GM20431 (cell line): ENCODE measurements around the gene EIF2B2.
"Not testable (repeated sequence)": the region's sequence is repeated elsewhere in the genome, so short reads cannot be mapped to it uniquely, and the experiment has no call there.

Experiments
- in situ Hi-C: fragments of 300-500 bp; cut with MseI, MboI; formaldehyde crosslinking; loops from one replicate; pipeline ENCODE4 v1.15.0; 2020; ENCODE audit warnings: low sequenced_read_pairs; ENCODE audit not compliant: unreplicated experiment

The EIF2B2 gene

GRCh38 chr14:74985028-74985310 is 17.8 kb upstream of the EIF2B2 start:
- in situ Hi-C loops = no loop called here

- in situ Hi-C loops = no loop called here
Measured at GRCh38 chr14:74985806-74986205, 16.9 kb upstream of the EIF2B2 start.

DNA sequence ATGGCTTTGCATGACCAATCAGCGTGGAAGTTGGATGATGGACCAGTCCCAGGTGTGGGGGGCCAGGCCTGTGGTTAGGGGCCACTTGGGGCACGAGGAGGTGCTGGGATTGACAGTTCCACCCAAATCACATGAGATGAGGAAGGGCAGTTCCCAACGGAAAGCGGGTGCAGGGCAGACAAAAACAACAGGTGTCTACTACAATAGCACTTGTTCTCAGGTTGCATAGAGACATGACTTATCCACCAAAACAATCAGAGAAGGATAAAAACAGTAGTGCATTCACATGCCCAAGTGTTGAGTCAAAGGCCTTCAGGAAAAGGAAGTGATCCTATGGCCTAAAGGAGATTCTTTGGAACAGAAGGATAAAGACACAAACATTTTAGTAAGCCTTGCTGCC is 14.6 kb upstream of the EIF2B2 start:
- in situ Hi-C loops = no loop called here

DNA sequence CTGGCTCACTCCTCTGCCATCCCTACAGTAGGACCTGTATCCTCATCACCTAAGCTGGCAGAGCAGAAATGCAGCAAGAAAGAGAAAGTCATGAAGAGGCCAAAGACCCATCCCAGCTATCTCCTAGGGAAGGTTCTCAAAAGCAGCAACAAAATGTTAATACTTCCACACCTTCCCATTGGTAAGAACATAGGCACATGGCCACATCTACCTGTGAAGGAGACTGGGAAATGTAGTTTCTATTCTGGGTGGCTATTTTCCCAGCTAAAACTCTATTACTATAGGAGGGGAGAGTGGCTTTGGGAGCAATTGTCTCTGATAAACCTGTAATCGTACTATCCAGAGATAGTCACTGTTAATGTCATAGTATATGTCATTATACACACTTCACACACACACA is 13.7 kb upstream of the EIF2B2 start:
- in situ Hi-C loops = no loop called here

DNA sequence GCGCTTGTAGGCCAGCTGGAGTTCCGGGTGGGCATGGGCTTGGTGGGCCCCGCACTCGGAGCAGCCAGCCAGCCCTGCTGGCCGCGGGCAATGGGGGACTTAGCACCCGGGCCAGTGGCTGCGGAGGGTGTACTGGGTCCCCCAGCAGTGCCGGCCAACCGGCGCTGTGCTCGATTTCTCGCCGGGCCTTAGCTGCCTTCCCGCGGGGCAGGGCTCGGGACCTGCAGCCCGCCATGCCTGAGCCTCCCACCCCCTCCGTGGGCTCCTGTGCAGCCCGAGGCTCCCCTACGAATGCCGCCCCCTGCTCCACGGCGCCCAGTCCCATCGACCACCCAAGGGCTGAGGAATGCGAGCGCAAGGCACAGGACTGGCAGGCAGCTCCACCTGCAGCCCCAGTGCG is 8.5 kb upstream of the EIF2B2 start:
- in situ Hi-C loops = not testable (repeated sequence)

DNA sequence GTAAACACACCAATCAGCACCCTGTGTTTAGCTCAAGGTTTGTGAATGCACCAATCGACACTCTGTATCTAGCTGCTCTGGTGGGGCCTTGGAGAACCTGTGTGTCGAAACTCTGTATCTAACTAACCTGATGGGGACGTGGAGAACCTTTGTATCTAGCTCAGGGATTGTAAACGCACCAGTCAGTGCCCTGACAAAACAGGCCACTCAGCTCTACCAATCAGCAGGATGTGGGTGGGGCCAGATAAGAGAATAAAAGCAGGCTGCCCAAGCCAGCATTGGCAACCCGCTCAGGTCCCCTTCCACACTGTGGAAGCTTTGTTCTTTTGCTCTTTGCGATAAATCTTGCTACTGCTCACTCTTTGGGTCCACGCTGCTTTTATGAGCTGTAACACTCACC is 6.9 kb upstream of the EIF2B2 start:
- in situ Hi-C loops = not testable (repeated sequence)

- in situ Hi-C loops = no loop called here
Measured at GRCh38 chr14:75001261-75001660, 1.5 kb upstream of the EIF2B2 start.

GRCh38 chr14:75001899-75002298 is 822 bp upstream of the EIF2B2 start:
- in situ Hi-C loops = no loop called here

GRCh38 chr14:75003250-75004027 is 718 bp downstream of the EIF2B2 start:
- in situ Hi-C loops = no loop called here

- in situ Hi-C loops = no loop called here
Measured at GRCh38 chr14:75005357-75005756, 2.6 kb downstream of the EIF2B2 start.

DNA sequence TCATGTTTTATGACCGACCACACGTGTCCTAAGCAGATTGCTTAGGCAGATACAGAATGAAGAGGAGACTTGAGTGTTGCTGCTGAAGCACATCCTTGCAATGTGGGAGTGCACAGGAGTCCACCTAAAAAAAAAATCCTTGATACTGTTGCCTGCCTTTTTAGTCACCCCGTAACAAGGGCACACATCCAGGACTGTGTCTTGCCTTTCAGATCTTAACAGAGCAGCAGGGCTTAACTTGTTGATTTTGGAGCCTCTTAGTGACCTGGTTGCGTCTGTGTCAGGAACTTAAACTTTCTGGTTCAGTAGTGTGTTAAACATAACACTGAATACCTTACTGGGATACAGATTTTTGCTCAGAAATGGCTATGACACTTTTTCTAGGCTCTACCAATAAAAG is 6.5 kb downstream of the EIF2B2 start:
- in situ Hi-C loops = no loop called here

DNA sequence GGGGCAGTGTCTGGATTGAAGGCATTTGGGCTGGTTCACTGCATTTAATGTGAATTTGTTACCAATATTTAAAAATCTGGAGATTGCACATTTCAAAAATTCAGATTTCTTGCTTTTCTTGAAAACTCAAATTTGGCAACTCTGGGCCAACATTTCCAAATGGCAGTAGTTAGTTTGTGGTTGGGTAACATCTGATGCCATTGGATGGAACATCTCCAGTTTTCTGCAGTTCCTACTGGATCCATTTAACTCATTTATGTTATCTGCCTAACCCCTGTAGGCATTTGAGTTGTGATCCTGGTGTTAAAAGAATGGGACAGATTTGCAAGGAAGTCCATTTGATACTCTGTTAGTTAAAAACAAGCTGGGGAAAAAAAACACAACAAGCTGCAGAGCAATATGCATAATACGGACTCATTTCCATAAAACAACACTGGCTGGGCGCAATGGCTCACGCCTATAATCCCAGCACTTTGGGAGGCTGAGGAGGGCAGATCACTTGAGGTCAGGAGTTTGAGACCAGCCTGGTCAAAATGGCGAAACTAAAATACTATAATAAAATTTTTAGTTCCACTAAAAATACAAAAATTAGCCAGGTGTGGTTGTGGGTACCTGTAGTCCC is 7.9 kb downstream of the EIF2B2 start:
- in situ Hi-C loops = no loop called here

DNA sequence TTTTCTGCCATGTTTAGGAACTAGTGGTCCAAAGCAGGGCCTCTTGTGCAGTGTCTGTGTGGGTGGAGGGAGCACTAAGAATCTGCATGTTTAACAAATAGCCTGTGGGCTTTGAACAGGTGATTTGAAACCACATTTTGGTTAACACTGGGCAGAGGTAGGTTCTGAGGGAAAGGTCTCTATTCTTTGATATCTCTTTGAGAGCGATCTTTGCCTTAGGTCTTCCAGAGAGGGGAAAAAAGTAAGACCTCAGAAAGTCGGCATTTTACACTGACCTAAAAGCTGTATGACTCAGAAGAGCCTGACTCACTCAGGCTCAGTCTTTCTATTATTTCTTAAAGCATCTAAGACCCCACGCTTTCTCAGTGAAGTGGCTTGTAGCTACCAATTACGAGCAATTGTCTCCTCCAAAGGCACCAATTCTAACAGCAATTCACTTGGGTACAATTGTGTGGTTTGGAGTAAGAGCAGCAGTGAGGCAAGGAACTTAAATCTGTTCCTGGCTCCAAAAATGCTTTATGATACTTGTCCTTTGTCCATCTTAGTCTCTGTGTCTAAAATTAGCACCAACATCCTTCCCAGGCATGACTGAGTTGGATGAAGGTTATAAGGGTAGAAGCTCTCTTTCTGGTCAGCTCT is 8.8 kb downstream of the EIF2B2 start:
- in situ Hi-C loops = no loop called here

GRCh38 chr14:75013290-75013689 is 10.6 kb downstream of the EIF2B2 start:
- in situ Hi-C loops = no loop called here

DNA sequence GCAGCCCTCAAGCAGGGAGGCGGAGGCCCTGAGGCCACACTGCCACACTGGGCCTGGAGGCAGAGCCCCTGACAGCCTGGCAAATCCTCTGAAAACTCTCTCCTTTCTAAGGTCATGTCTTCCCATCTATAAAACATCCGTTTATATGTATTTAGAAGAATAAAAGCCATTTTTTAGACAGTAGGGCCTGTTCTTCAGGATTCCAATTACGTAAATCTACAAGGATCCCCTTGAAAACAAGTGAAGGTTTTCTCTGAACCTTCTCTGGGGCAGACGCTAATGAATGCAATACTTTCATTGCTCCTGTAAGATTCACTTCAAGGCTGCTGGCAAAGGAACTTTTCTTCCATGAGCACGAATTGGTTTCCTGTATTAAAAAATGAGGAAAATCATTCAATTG is 12.8 kb downstream of the EIF2B2 start:
- in situ Hi-C loops = no loop called here

DNA sequence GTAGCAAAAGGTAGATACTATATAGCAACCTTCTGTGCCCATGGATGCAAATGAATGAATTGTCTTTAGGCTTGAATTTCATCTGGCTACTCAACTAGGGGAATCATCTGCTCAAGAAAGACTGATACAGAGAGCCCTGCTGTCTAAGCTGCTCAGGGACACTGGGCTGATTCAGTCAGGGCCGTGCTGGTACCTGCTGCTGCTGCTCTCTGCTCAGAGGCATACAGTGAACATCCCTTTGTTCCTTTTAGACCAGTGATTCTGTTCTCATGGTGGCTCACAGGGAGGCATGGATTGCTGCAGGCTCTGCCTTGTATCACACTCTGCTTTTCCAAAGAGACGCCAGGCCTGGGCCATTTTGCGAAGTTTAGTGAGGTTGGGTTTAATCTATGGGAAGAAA is 14.1 kb downstream of the EIF2B2 start:
- in situ Hi-C loops = no loop called here

- in situ Hi-C loops = no loop called here
Measured at GRCh38 chr14:75018694-75019093, 16.0 kb downstream of the EIF2B2 start.

- in situ Hi-C loops = no loop called here
Measured at GRCh38 chr14:75022655-75023054, 19.9 kb downstream of the EIF2B2 start.

DNA sequence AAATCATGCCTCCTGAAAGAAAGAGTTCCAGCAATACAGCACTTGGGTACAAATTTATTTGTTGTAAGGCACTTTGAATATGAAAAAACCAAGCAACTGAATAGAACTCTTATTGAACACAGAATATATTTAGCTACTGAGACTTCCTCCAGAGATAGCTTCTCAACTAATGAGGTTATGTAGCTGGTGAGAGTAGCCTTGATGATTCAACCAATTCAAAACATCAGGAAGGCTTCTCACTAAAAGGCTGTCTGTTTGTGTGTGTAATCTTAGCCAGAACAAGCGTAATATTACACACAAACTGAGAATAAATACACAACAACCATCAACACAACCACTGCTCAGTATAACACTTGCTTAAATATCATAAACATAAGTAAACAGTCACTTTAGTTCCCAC is 20.4 kb downstream of the EIF2B2 start:
- in situ Hi-C loops = no loop called here

DNA sequence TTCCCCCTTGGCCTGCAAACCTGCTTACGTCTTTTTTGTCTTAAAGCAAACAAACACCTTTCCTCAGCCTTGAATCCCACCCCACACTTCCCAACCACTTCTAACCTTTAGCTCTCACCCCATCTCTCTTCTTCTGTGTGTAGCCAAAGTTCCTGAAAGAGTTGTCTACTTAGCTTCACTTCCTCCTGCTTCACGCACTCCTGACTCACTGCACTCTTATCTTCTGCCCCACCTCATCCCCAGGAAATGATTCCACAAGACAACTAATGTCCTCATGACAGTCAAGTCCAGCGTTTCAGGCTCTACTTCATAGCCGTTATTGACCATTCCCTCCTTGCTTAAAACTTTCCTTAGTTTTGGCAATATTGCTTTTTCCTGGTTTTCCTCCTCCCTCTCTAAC is 22.4 kb downstream of the EIF2B2 start:
- in situ Hi-C loops = no loop called here

- in situ Hi-C loops = no loop called here
Measured at GRCh38 chr14:75025876-75026275, 23.2 kb downstream of the EIF2B2 start.

DNA sequence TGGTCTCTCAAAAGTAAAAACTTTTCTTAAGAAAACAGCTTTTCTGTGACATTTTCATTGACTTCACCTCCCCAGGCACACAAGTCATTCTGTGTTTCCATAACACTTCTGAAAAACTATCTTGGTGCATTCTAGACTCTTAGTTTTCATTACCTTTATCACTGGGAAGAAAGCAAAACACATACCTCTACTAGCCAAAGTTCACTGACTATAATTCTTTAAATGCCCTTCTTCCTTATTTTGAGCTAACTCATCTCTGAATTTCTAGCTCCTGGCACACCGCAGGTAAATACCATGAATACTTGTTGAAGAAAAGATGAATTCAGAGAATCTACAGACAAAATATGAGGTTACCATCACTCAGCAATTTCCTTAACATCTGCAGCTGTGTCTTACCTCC is 27.4 kb downstream of the EIF2B2 start:
- in situ Hi-C loops = no loop called here
